ENCODE results near the gene YWHAE.
"Not testable (repeated sequence)": the region's sequence is repeated elsewhere in the genome, so short reads cannot be mapped to it uniquely, and the experiment has no call there.

The YWHAE gene

DNA sequence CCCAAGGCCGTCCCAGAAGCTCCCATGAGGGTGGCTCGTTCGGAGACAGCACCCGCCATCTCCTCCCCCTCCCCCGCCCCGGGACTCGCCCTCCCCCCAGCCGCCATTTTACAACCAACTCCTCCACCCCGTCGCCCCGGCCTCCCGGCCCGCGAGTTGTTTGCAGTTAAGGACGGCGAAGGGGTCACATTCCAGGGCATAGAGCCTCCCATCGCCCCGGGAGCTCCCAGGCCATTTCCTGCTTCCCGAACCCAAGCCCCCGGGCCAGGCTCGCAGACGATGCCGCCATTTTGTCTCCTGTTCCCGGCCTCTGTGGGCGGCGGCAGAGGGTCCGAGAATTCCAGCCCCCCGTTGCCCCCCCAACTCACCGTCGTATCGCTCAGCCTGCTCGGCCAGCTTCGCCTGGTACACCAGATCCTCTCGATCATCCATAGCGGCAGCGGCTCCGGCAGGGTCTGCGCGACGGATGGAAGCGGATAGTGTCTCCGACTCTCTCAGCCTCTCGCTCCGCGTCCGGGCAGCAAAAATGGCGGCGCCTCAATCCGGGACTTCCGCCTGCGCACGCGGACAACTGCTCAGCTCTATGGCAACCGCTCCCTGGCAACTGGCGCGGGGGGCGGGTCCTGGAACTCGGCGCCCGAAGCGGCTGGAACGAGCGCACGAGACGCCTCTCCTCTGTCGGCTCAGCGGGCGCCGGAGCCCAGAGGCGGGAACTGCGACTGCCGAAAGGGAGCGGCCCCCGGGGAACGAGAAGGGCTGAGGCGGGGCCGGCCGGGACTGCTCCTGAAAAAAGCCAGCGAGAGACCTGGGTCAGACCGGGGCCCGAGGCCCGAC lies at the start of gene YWHAE:
Gene YWHAE, minus strand, starts transcription at position 544 of the 834 bp plus-strand sequence. Its CDS starts 112 bp downstream, at position 432.
- peak within 1 kb of the TSS; percentile 99 for H3K9ac ChIP-seq (ENCODE audit: low read depth, low read length)
- no peaks in the 10 kb centered on the region for H3K27me3 ChIP-seq (ENCODE audit: control insufficient read depth, insufficient read depth, low read length)
- H3K36me3 ChIP-seq (ENCODE audit: control insufficient read depth, insufficient read depth, low read length), result no peaks in the 10 kb centered on the region
- peak within 1 kb of the TSS; percentile 98 for H3K4me3 ChIP-seq (ENCODE audit: low read depth, low read length)
- peaks cover 5% of the 10 kb centered on the region for H3K4me1 ChIP-seq (ENCODE audit: control insufficient read depth, insufficient read depth, low read length)
- no peaks in the 10 kb centered on the region for H3K9me3 ChIP-seq (ENCODE audit: control insufficient read depth, insufficient read depth, low read length)

DNA sequence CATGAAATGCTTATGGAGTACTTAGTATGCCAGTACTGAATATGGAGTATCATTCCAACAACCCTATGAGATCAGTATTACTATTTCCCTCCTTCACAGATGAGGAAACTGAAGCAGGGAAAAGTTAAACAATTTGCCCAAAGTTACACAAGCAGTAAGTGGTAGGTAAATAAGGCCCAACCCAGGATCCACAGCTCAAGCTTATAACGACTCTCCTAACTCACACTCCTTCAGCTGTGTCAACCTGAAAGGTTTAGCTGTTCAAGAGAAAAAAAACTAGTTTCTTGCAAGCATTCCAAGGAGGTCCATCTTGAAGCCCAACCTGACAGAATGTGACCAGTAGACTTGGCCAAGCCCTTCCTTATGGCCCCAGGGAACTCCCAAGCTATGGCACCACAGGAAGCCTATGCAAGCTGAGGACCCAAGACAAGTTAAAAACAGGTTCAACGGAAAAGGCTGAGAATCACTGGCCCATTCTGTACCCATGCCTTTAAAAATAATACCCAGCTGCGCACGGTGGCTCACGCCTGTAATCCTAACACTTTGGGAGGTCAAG lies 49.5 kb upstream of the YWHAE start:
- no peak overlapping the region for H3K4me3 ChIP-seq (ENCODE audit: low read depth, low read length)
- peaks cover 3% of the 10 kb centered on the region for H3K4me1 ChIP-seq (ENCODE audit: control insufficient read depth, insufficient read depth, low read length)
- H3K36me3 ChIP-seq (ENCODE audit: control insufficient read depth, insufficient read depth, low read length), result no peaks in the 10 kb centered on the region
- H3K27me3 ChIP-seq (ENCODE audit: control insufficient read depth, insufficient read depth, low read length), result no peaks in the 10 kb centered on the region
- no peaks in the 10 kb centered on the region for H3K9me3 ChIP-seq (ENCODE audit: control insufficient read depth, insufficient read depth, low read length)
- H3K9ac ChIP-seq (ENCODE audit: low read depth, low read length), result no peak overlapping the region

DNA sequence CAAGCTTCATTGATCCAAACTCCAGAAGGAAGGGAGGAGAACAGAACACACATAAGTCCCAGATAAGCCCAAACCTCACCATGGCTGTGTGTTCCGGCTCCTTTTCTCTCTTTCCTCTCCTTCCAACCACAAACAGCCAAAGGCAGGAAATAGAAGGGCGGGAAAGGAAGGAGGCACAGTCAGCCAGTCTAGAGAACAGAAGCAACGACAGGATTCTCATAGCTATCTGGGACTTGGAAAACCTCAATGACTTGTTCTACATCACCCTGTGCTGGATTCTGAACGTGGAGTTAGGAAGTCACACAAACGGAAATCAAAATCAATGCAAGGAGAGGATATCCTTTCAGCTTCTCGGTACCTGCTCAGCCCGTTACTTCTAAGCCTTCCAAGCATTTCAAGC lies 47.0 kb upstream of the YWHAE start:
- Histone ChIP-seq H3K4me3 (ENCODE audit: low read depth, low read length) (no peak overlapping the region), H3K27me3 (ENCODE audit: control insufficient read depth, insufficient read depth, low read length) (no peaks in the 10 kb centered on the region), H3K9ac (ENCODE audit: low read depth, low read length) (no peak overlapping the region), H3K9me3 (ENCODE audit: control insufficient read depth, insufficient read depth, low read length) (no peaks in the 10 kb centered on the region), H3K36me3 (ENCODE audit: control insufficient read depth, insufficient read depth, low read length) (no peaks in the 10 kb centered on the region), H3K4me1 (ENCODE audit: control insufficient read depth, insufficient read depth, low read length) (no peaks in the 10 kb centered on the region)

DNA sequence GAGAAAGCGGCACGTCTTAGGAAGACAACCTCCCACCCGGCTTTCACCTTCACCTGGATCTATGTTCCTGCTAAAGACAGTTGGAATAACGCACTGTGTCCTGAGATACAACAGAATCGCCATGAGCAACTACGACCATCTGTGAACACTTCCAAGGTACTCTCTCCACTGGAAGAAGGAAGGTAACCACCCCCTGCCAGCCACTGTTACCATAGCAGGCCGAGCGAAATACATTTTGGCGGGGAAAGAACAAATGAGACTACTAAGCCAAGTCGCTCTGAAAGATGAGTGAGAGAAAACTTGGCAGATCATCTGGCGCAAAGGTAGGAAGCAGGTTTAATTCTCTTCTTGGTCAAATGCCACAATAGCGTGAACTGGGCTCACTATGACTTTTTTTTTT lies 46.2 kb upstream of the YWHAE start:
- Histone ChIP-seq H3K9me3 (ENCODE audit: control insufficient read depth, insufficient read depth, low read length) (no peaks in the 10 kb centered on the region), H3K4me3 (ENCODE audit: low read depth, low read length) (no peak overlapping the region), H3K36me3 (ENCODE audit: control insufficient read depth, insufficient read depth, low read length) (no peaks in the 10 kb centered on the region), H3K27me3 (ENCODE audit: control insufficient read depth, insufficient read depth, low read length) (no peaks in the 10 kb centered on the region), H3K9ac (ENCODE audit: low read depth, low read length) (no peak overlapping the region), H3K4me1 (ENCODE audit: control insufficient read depth, insufficient read depth, low read length) (no peaks in the 10 kb centered on the region)

DNA sequence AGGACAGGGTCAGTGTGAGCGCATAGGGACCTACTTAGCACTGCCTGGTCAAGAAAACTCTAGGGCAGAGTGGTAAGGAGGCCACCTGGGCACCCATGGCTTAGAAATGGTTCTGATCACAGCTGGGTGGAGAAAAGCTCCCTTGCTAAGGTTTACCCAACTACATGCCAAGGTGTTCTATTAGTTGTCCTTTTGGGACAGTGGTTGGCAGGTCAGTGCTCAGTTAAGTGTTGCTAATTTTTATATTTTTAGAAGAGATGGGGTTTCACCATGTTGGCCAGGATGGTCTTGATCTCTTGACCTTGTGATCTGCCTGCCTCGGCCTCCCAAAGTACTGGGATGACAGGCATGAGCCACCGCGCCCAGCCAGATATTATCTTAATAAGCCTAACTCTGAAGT lies 45.7 kb upstream of the YWHAE start:
- H3K36me3 ChIP-seq (ENCODE audit: control insufficient read depth, insufficient read depth, low read length); H3K27me3 ChIP-seq (ENCODE audit: control insufficient read depth, insufficient read depth, low read length); H3K9me3 ChIP-seq (ENCODE audit: control insufficient read depth, insufficient read depth, low read length); H3K4me1 ChIP-seq (ENCODE audit: control insufficient read depth, insufficient read depth, low read length); H3K9ac ChIP-seq (ENCODE audit: low read depth, low read length); H3K4me3 ChIP-seq (ENCODE audit: low read depth, low read length): not testable (repeated sequence)

DNA sequence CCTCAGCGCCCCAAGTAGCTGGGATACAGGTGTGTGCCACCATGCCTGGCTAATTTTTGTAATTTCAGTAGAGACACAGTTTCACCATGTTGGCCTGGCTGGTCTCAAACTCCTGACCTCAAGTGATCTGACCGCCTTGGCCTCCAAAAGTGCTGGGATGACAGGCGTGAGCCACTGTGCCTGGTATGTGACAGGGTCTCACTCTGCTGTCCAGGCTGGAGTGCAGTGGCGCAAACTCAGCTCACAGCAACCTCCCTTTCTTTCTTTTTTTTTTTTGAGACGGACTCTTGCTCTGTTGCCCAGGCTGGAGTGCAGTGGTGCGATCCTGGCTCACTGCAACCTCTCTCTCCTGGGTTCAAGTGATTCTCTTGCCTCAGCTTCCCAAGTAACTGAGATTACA lies 42.7 kb upstream of the YWHAE start:
- not testable (repeated sequence) for H3K36me3 ChIP-seq (ENCODE audit: control insufficient read depth, insufficient read depth, low read length); H3K9me3 ChIP-seq (ENCODE audit: control insufficient read depth, insufficient read depth, low read length); H3K4me1 ChIP-seq (ENCODE audit: control insufficient read depth, insufficient read depth, low read length); H3K9ac ChIP-seq (ENCODE audit: low read depth, low read length); H3K4me3 ChIP-seq (ENCODE audit: low read depth, low read length); H3K27me3 ChIP-seq (ENCODE audit: control insufficient read depth, insufficient read depth, low read length)

DNA sequence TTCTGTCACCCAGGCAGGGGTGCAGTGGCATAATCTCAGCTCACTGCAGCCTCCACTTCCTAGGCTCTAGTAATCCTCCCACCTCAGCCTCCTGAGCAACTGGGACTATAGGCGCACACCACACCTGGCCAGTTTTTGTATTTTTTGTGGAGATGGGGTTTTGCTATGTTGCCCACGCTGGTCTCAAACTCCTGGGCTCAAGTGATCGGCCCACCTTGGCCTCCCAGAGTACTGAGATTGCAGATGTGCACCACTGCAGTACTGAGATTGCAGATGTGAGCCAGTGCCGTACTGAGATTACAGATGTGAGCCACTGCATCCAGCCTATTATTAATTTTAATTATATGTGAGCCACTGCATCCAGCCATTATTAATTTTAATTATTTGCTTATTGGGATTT lies 42.2 kb upstream of the YWHAE start:
- Histone ChIP-seq H3K9me3 (ENCODE audit: control insufficient read depth, insufficient read depth, low read length) (no peaks in the 10 kb centered on the region), H3K4me3 (ENCODE audit: low read depth, low read length) (no peak overlapping the region), H3K36me3 (ENCODE audit: control insufficient read depth, insufficient read depth, low read length) (peaks cover 3% of the 10 kb centered on the region)

DNA sequence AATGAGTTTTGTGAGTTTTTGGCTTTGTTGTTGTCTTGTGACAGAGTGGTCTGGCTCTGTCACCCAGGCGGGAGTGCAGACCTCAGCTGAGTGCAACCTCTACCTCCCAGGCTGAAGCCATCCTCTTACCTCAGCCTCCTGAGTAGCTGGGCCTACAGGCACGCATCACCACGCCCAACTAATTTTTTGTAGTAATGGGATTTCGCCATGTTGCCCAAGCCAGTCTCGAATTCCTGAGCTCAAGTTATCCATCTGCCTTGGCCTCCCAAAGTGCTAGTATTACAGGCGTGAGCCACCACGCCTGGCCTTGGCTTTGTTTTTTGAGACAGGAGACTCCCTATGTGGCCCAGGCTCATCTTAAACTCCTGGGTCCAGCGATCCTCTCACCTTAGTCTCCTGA lies 40.9 kb upstream of the YWHAE start:
- Histone ChIP-seq H3K27me3 (ENCODE audit: control insufficient read depth, insufficient read depth, low read length) (no peaks in the 10 kb centered on the region), H3K9me3 (ENCODE audit: control insufficient read depth, insufficient read depth, low read length) (no peaks in the 10 kb centered on the region), H3K4me3 (ENCODE audit: low read depth, low read length) (no peak overlapping the region), H3K4me1 (ENCODE audit: control insufficient read depth, insufficient read depth, low read length) (no peaks in the 10 kb centered on the region), H3K36me3 (ENCODE audit: control insufficient read depth, insufficient read depth, low read length) (peaks cover 12% of the 10 kb centered on the region), H3K9ac (ENCODE audit: low read depth, low read length) (no peak overlapping the region)

More for the DNA sequence above, 42.2 kb upstream of the YWHAE start:
- Histone ChIP-seq H3K4me1 (ENCODE audit: control insufficient read depth, insufficient read depth, low read length) (no peaks in the 10 kb centered on the region), H3K27me3 (ENCODE audit: control insufficient read depth, insufficient read depth, low read length) (no peaks in the 10 kb centered on the region), H3K9ac (ENCODE audit: low read depth, low read length) (no peak overlapping the region)

DNA sequence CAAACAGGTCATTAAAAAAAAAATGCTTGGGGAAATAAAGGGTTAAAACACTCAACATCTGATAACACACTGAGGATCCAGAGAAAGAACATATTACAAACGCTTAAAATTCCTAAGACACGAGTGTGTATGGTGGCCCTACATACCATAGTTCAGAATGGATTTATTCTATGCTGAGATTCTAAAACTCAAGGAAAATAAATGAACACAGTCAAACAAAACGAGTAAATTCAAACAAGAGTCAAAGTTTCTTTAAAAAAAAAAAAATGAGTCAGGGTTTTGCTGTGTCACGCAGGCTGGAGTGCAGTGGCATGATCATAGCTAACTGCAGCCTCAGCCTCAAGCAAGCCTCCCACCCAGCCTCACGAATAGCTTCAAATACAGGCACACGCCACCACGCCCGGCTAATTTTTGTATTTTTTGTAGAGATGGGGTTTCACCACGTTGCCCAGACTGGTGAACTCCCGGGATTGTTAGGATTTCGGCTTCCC lies 38.6 kb upstream of the YWHAE start:
- Histone ChIP-seq H3K4me3 (ENCODE audit: low read depth, low read length) (no peak overlapping the region), H3K27me3 (ENCODE audit: control insufficient read depth, insufficient read depth, low read length) (no peaks in the 10 kb centered on the region)

DNA sequence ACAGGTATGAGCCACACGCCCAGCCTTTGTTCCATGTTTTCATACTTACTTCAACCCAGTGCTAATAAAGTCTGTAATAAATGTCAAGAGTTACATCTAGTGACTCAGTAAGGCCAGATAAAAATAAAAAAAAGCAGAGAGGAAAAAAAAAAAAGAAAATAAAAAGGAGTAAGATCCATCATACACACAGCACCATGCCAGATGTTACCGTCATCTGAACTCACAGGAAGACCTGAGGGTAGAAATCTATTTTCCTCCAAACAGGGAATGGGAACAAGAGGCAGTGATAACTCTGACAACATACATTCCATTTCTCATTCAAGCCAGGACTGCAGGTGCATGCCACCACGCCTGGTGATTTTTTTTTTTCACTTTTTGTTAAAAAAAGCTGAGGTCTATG lies 35.3 kb upstream of the YWHAE start:
- Histone ChIP-seq H3K36me3 (ENCODE audit: control insufficient read depth, insufficient read depth, low read length) (peaks cover 20% of the 10 kb centered on the region), H3K4me1 (ENCODE audit: control insufficient read depth, insufficient read depth, low read length) (no peaks in the 10 kb centered on the region), H3K9me3 (ENCODE audit: control insufficient read depth, insufficient read depth, low read length) (no peaks in the 10 kb centered on the region), H3K4me3 (ENCODE audit: low read depth, low read length) (no peak overlapping the region), H3K9ac (ENCODE audit: low read depth, low read length) (no peak overlapping the region), H3K27me3 (ENCODE audit: control insufficient read depth, insufficient read depth, low read length) (no peaks in the 10 kb centered on the region)

More for the DNA sequence above, 38.6 kb upstream of the YWHAE start:
- H3K36me3 ChIP-seq (ENCODE audit: control insufficient read depth, insufficient read depth, low read length), result peaks cover 20% of the 10 kb centered on the region
- no peak overlapping the region for H3K9ac ChIP-seq (ENCODE audit: low read depth, low read length)
- no peaks in the 10 kb centered on the region for H3K4me1 ChIP-seq (ENCODE audit: control insufficient read depth, insufficient read depth, low read length)
- no peaks in the 10 kb centered on the region for H3K9me3 ChIP-seq (ENCODE audit: control insufficient read depth, insufficient read depth, low read length)

DNA sequence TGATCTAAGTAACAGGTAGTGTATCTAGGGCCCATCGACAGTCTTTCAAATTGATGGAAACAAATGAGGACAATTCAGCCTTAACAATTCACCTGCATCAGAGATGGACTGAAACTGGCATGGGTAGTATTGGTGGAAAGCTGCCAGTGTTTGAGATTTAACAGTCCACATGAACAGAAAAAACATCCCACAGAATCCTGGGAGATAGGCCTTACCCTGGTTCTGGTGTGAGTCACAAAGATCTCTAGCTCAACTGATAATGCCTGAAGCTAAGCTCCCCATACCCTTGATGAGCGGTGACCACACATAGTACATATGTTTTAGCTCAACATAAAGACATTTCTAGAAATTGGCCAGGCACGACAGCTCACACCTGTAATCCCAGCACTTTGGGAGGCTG lies 34.1 kb upstream of the YWHAE start:
- Histone ChIP-seq H3K27me3 (ENCODE audit: control insufficient read depth, insufficient read depth, low read length) (no peaks in the 10 kb centered on the region), H3K36me3 (ENCODE audit: control insufficient read depth, insufficient read depth, low read length) (peaks cover 20% of the 10 kb centered on the region), H3K4me1 (ENCODE audit: control insufficient read depth, insufficient read depth, low read length) (no peaks in the 10 kb centered on the region), H3K9ac (ENCODE audit: low read depth, low read length) (no peak overlapping the region), H3K4me3 (ENCODE audit: low read depth, low read length) (no peak overlapping the region), H3K9me3 (ENCODE audit: control insufficient read depth, insufficient read depth, low read length) (no peaks in the 10 kb centered on the region)

DNA sequence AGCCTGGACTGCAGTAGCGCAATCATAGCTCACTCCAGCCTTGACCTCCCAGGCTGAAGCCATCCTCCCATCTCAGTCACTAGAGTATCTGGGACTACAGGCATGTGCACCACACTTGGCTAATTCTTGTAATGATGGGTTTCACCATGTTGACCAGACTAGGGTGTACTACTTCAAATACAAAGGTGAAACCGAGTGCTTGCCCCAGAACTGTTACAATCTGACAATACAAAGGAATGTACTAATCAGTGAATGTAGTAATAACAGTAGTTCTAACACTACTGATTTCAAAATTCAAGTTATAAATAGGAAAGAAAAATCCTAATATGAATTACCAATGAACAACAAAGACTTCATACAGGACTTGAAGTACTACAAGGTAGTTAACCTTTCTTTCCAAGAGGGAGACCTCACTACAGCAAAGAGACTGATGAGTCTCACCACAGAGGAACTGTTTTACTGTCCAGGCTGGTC lies 31.6 kb upstream of the YWHAE start:
- no peak overlapping the region for H3K4me3 ChIP-seq (ENCODE audit: low read depth, low read length)
- H3K9ac ChIP-seq (ENCODE audit: low read depth, low read length), result no peak overlapping the region
- no peaks in the 10 kb centered on the region for H3K4me1 ChIP-seq (ENCODE audit: control insufficient read depth, insufficient read depth, low read length)
- H3K9me3 ChIP-seq (ENCODE audit: control insufficient read depth, insufficient read depth, low read length), result no peaks in the 10 kb centered on the region
- H3K36me3 ChIP-seq (ENCODE audit: control insufficient read depth, insufficient read depth, low read length), result peaks cover 15% of the 10 kb centered on the region
- no peaks in the 10 kb centered on the region for H3K27me3 ChIP-seq (ENCODE audit: control insufficient read depth, insufficient read depth, low read length)

Data from iPS-15b (cell line).